CD4-positive, alpha-beta T cell (primary cell): ENCODE measurements around the gene RPL37A. TPM values are rescaled to one million over a fixed set of nuclear protein-coding genes. Genes with fewer than 3 reads are reported as not detected.
A peak's percentile ranks its signal among the peaks of the same experiment; 100 is the strongest.

ENCODE experiments used
- ATAC-seq: fragments of 200-7000 bp; cut with Tn5 transposase; one replicate; pipeline ENCODE4 v1.10.0; 2022; ENCODE audit warnings: mild to moderate bottlenecking; ENCODE audit not compliant: poor library complexity
- CTCF ChIA-PET: fragments of 350-600 bp; sonication (Branson Sonifier 250); formaldehyde crosslinking; loops from one replicate; lab custom pipeline; 2021; ENCODE audit warnings: antibody characterized with exemption, inconsistent platforms; lab: Charles Lee
- POLR2A ChIA-PET: fragments of 350-600 bp; sonication (Branson Sonifier 250); formaldehyde crosslinking; loops from one replicate; lab custom pipeline; 2021; ENCODE audit warnings: antibody characterized with exemption, inconsistent platforms; lab: Charles Lee
- DNase-seq, 14 experiments: peaks; one replicate each; pipeline ENCODE4 v3.0.0-alpha.2; 2013 to 2020; ENCODE audit warnings: mixed read lengths in 2 of 14
- H3K27ac ChIP-seq, 2 donors: one replicate each; pipeline versions ENCODE4 v1.5.1 to v1.7.0; 2013; ENCODE audit warnings: low read length in 2 of 2, low read depth in 1 of 2, mild to moderate bottlenecking in 1 of 2
- H3K27me3 ChIP-seq, 2 experiments: 1 replicate in 1 of 2; 2 replicates in 1 of 2; pipeline versions ENCODE4 v1.6.1 to v1.7.0; 2013; ENCODE audit warnings: low read length in 2 of 2, control low read depth in 1 of 2, mild to moderate bottlenecking in 1 of 2, moderate library complexity in 1 of 2; ENCODE audit not compliant: insufficient read depth in 2 of 2, control insufficient read depth in 1 of 2
- H3K36me3 ChIP-seq: one replicate; pipeline ENCODE4 v1.6.1; 2013; ENCODE audit warnings: low read length, control low read depth; ENCODE audit not compliant: insufficient read depth
- H3K4me1 ChIP-seq: one replicate; pipeline ENCODE4 v1.6.1; 2013; ENCODE audit warnings: low read length, control low read depth; ENCODE audit not compliant: insufficient read depth
- H3K4me3 ChIP-seq: one replicate; pipeline ENCODE4 v1.5.1; 2013; ENCODE audit warnings: mild to moderate bottlenecking, low read length, moderate library complexity
- H3K9me3 ChIP-seq, 2 experiments: 1 replicate in 1 of 2; 2 replicates in 1 of 2; pipeline versions ENCODE4 v1.6.1 to v1.7.0; 2013; ENCODE audit warnings: low read length in 2 of 2, mild to moderate bottlenecking in 2 of 2, control low read depth in 1 of 2, moderate library complexity in 1 of 2; ENCODE audit not compliant: control insufficient read depth in 1 of 2, insufficient read depth in 1 of 2
- H3K27ac Mint-ChIP-seq: one replicate; pipeline ENCODE4 v1.8.0; 2020; ENCODE audit warnings: mixed read lengths
- H3K27me3 Mint-ChIP-seq: one replicate; pipeline ENCODE4 v1.8.0; 2021; ENCODE audit warnings: mixed read lengths
- H3K36me3 Mint-ChIP-seq: one replicate; pipeline ENCODE4 v1.8.0; 2021; ENCODE audit warnings: low read depth, mixed read lengths
- H3K4me1 Mint-ChIP-seq: one replicate; pipeline ENCODE4 v1.8.0; 2021; ENCODE audit warnings: low read depth, mixed read lengths
- H3K4me3 Mint-ChIP-seq: one replicate; pipeline ENCODE4 v1.8.0; 2020; ENCODE audit warnings: mild to moderate bottlenecking, mixed read lengths
- H3K9me3 Mint-ChIP-seq: one replicate; pipeline ENCODE4 v1.8.0; 2020; ENCODE audit warnings: mixed read lengths
- CTCF ChIP-seq: fragments of 200-600 bp; IDR thresholded peaks from one replicate; pipeline ENCODE4 v1.8.0; 2022; ENCODE audit warnings: antibody characterized with exemption, mild to moderate bottlenecking
- intact Hi-C, 2 experiments: fragments of 100-400 bp; cut with DNase I in 1 of 2; cut with micrococcal nuclease in 1 of 2; formaldehyde crosslinking; loops; one replicate each; pipeline versions ENCODE4 v1.15.1 to v1.9.0; 2023 to 2025; cut with DNase I, micrococcal nuclease
- total RNA-seq, 174 experiments: library from RNA in 2 of 174; stranded (reverse) in 2 of 174; gene quantifications; one replicate each; pipeline ENCODE4 v1.2.3 and lab custom pipeline; 2021 to 2026

RPL37A gene
- total RNA-seq, 2 experiments from 2014 or later = 4,138 to 4,142 TPM

DNA sequence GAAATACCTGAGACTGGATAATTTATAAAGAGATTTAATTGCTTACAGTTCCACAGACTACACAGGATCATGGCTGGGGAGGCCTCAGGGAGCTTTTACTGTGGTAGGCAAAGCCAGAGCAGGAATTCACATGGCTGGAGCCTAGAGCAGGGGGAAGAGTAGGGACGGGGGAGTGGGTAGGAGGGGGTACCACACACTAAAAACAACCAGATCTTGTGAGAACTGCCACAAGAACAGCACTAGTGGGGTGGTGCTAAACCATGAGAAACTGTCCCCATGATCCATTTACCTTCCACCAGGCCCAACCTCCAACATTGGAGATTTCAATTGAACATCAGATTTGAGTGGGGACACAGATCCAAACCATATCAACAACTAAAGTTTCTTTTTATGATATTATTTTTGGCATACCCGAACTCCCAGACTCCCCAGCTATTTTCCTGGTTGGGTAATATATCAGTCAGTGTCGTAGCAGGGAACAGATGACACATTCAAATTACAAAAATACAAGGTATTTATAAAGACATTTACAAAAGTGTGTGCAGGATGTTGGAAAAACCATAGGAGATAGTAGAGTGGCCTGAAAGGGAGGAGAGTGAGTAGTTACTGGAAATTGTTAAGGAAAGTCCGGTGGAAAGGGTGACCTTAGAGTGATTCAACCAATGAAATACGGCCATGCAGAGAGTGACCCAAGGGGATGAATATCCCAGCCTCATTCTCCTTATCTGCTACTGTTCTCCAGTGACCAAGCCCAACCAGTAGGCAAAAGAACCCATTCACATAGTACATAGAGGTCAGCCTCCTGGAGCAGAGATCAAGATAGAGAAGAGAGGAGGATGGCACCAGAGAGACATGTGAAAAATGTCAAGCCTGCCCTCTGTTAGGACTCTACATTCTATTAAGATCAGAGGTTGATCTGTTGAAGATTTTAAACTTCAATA, 8.8 kb downstream of the RPL37A start:
- Mint-ChIP-seq H3K27me3 (no peaks in the 10 kb centered on the region), H3K27ac (no peak overlapping the region), H3K4me3 (no peak overlapping the region), H3K36me3 (peaks cover 42% of the 10 kb centered on the region), H3K4me1 (peaks cover 18% of the 10 kb centered on the region), H3K9me3 (no peaks in the 10 kb centered on the region)
- DNase-seq (no peak), ATAC-seq (no peak)
- Histone ChIP-seq H3K9me3 (no peaks in the 10 kb centered on the region), H3K27ac (no peak overlapping the region), H3K27me3 (no peaks in the 10 kb centered on the region), H3K4me1 (peaks cover 2% of the 10 kb centered on the region), H3K4me3 (no peak overlapping the region), H3K36me3 (peaks cover 39% of the 10 kb centered on the region)
- TF ChIP-seq CTCF = no peak
- ChIA-PET POLR2A (interaction anchor here (1.4 to 1.9 kb wide), 2 partner anchors 9 kb away, joined by 5 read pairs; partner anchors contain the start of gene RPL37A), CTCF (interaction anchor here (0.7 to 1.1 kb wide), 2 partner anchors 15 to 35 kb away, joined by 3 read pairs; no protein-coding TSS in a partner anchor)
- intact Hi-C loops = loop anchor here in 1 of 2 experiments (10.0 kb wide), 1 partner anchor 1693 kb away; no protein-coding TSS in a partner anchor

GRCh38 chr2:216508229-216508628, 9.6 kb downstream of the RPL37A start:
- CTCF ChIA-PET = interaction anchor here (1.1 kb wide), 1 partner anchor 15 kb away, joined by 3 read pairs; no protein-coding TSS in a partner anchor
- Mint-ChIP-seq H3K27me3 (no peaks in the 10 kb centered on the region), H3K4me3 (no peak overlapping the region), H3K36me3 (peaks cover 35% of the 10 kb centered on the region), H3K27ac (no peak overlapping the region), H3K4me1 (peaks cover 11% of the 10 kb centered on the region), H3K9me3 (no peaks in the 10 kb centered on the region)
- no peak for ATAC-seq
- peaks cover 32% of the 10 kb centered on the region for H3K36me3 ChIP-seq
- POLR2A ChIA-PET = interaction anchor here (1.9 kb wide), 1 partner anchor 10 kb away, joined by 5 read pairs; the partner anchor contains the start of gene RPL37A
- DNase-seq = no peak
- H3K4me3 ChIP-seq = no peak overlapping the region
- TF ChIP-seq CTCF = no peak
- no peaks in the 10 kb centered on the region for H3K9me3 ChIP-seq
- intact Hi-C loops = loop anchor here in 1 of 2 experiments (10.0 kb wide), 1 partner anchor 1693 kb away; no protein-coding TSS in a partner anchor
- H3K4me1 ChIP-seq = no peaks in the 10 kb centered on the region
- no peaks in the 10 kb centered on the region for H3K27me3 ChIP-seq
- no peak overlapping the region for H3K27ac ChIP-seq

- no peak overlapping the region for H3K4me3 ChIP-seq
- no peaks in the 10 kb centered on the region for H3K9me3 Mint-ChIP-seq
- H3K27ac Mint-ChIP-seq = no peak overlapping the region
Measured at GRCh38 chr2:216516730-216517350, 18.2 kb downstream of the RPL37A start.

More at GRCh38 chr2:216516730-216517350, 18.2 kb downstream of the RPL37A start:
- ChIA-PET POLR2A (no interaction called here), CTCF (interaction anchor here (1.0 kb wide), 1 partner anchor 150 kb away, joined by 5 read pairs; no protein-coding TSS in a partner anchor)
- H3K9me3 ChIP-seq = no peaks in the 10 kb centered on the region
- no peak overlapping the region for H3K4me3 Mint-ChIP-seq
- no peaks in the 10 kb centered on the region for H3K27me3 ChIP-seq
- H3K4me1 Mint-ChIP-seq = no peaks in the 10 kb centered on the region
- no peak overlapping the region for H3K27ac ChIP-seq
- no peaks in the 10 kb centered on the region for H3K36me3 Mint-ChIP-seq
- H3K36me3 ChIP-seq = peaks cover under 1% of the 10 kb centered on the region
- no peaks in the 10 kb centered on the region for H3K4me1 ChIP-seq
- ATAC-seq = peak; percentile 29
- TF ChIP-seq CTCF = peak; percentile 20
- H3K27me3 Mint-ChIP-seq = no peaks in the 10 kb centered on the region
- intact Hi-C loops = no loop called here
- DNase-seq = peak in 2 of 14 experiments; percentile 20
